ENCODE results near the gene MAPK4.

- TF ChIP-seq CTCF (IDR thresholded peaks at IDR 0.05; ENCODE audit: insufficient read depth, low read length, poor library complexity, severe bottlenecking) (no peak), EZH2phosphoT487 (conservative IDR thresholded peaks at IDR 0.05; ENCODE audit: low read length) (no peak)
Measured at GRCh38 chr18:50697509-50697908, 137.6 kb downstream of the MAPK4 start.

Measured in SU-DHL-6 (cell line).